Glutamatergic neuron (in vitro differentiated cells): ENCODE data around the gene HAPLN2. TPM values are rescaled to one million over a fixed set of nuclear protein-coding genes. Genes with fewer than 3 reads are reported as not detected.
"Not testable (repeated sequence)": the region's sequence is repeated elsewhere in the genome, so short reads cannot be mapped to it uniquely, and the experiment has no call there.

Source experiments
- DNase-seq: peaks from one replicate; pipeline ENCODE4 v3.0.0; 2022
- H3K27ac Mint-ChIP-seq: one replicate; pipeline ENCODE4 v1.8.0; 2020; ENCODE audit warnings: mild to moderate bottlenecking, mixed read lengths, inconsistent platforms; ENCODE audit not compliant: unreplicated experiment
- H3K27me3 Mint-ChIP-seq: one replicate; pipeline ENCODE4 v1.8.0; 2020; ENCODE audit warnings: mild to moderate bottlenecking, moderate library complexity, mixed read lengths, inconsistent platforms; ENCODE audit not compliant: unreplicated experiment
- H3K36me3 Mint-ChIP-seq: one replicate; pipeline ENCODE4 v1.8.0; 2020; ENCODE audit warnings: mild to moderate bottlenecking, mixed read lengths, inconsistent platforms; ENCODE audit not compliant: unreplicated experiment
- H3K4me1 Mint-ChIP-seq: one replicate; pipeline ENCODE4 v1.8.0; 2020; ENCODE audit warnings: mild to moderate bottlenecking, low read depth, mixed read lengths, inconsistent platforms; ENCODE audit not compliant: unreplicated experiment
- H3K4me3 Mint-ChIP-seq: one replicate; pipeline ENCODE4 v1.8.0; 2020; ENCODE audit warnings: mild to moderate bottlenecking, mixed read lengths, inconsistent platforms; ENCODE audit not compliant: unreplicated experiment
- H3K9me3 Mint-ChIP-seq: one replicate; pipeline ENCODE4 v1.8.0; 2020; ENCODE audit warnings: mild to moderate bottlenecking, moderate library complexity, mixed read lengths, inconsistent platforms; ENCODE audit not compliant: unreplicated experiment
- CTCF ChIP-seq: fragments of 200-600 bp; sonication (generic); IDR thresholded peaks from one replicate; pipeline ENCODE4 v1.5.0; 2021; ENCODE audit not compliant: partially characterized antibody, unreplicated experiment
- total RNA-seq: library from RNA; stranded (reverse); fragmentation: NEBNext Ultra II Directional; extraction: Animal tissue kit (Norgen Biotek cat#: 25700); gene quantifications from one replicate; pipeline ENCODE4 v1.2.1, GENCODE V29; 2021; ENCODE audit not compliant: unreplicated experiment

The HAPLN2 gene
- total RNA-seq, 1 donor from 2014 or later = 0.71 TPM

GRCh38 chr1:156624814-156625435 is 5.7 kb downstream of the HAPLN2 start:
- Mint-ChIP-seq H3K4me1 (peaks cover 3% of the 10 kb centered on the region), H3K27me3 (peaks cover 25% of the 10 kb centered on the region), H3K27ac (no peak overlapping the region), H3K9me3 (peaks cover 7% of the 10 kb centered on the region), H3K4me3 (peak overlapping the region; percentile 25), H3K36me3 (no peaks in the 10 kb centered on the region)
- no peak for DNase-seq
- no peak for TF ChIP-seq CTCF

GRCh38 chr1:156625436-156626078 is 6.3 kb downstream of the HAPLN2 start:
- Mint-ChIP-seq H3K4me3 (peak overlapping the region; percentile 84), H3K9me3 (peaks cover 7% of the 10 kb centered on the region), H3K4me1 (peaks cover 3% of the 10 kb centered on the region), H3K27me3 (peaks cover 22% of the 10 kb centered on the region), H3K36me3 (no peaks in the 10 kb centered on the region), H3K27ac (no peak overlapping the region)
- peak; percentile 77 for DNase-seq
- peak; percentile 91 for TF ChIP-seq CTCF

GRCh38 chr1:156626079-156626438 is 6.8 kb downstream of the HAPLN2 start:
- Mint-ChIP-seq H3K4me3 (peak overlapping the region; percentile 7), H3K36me3 (no peaks in the 10 kb centered on the region), H3K27me3 (peaks cover 21% of the 10 kb centered on the region), H3K4me1 (peaks cover 3% of the 10 kb centered on the region), H3K27ac (no peak overlapping the region), H3K9me3 (peaks cover 7% of the 10 kb centered on the region)
- peak; percentile 42 for TF ChIP-seq CTCF
- no peak for DNase-seq

- peak; percentile 85 for TF ChIP-seq CTCF
- Mint-ChIP-seq H3K4me3 (no peak overlapping the region), H3K27ac (no peak overlapping the region), H3K27me3 (peaks cover 22% of the 10 kb centered on the region), H3K4me1 (peaks cover 9% of the 10 kb centered on the region), H3K36me3 (no peaks in the 10 kb centered on the region), H3K9me3 (peaks cover 4% of the 10 kb centered on the region)
- DNase-seq = peak; percentile 69
Observed at GRCh38 chr1:156627313-156627880, 8.2 kb downstream of the HAPLN2 start.

GRCh38 chr1:156629823-156630449 is 10.7 kb downstream of the HAPLN2 start:
- Mint-ChIP-seq H3K9me3 (peaks cover 1% of the 10 kb centered on the region), H3K27me3 (peaks cover 14% of the 10 kb centered on the region), H3K36me3 (no peaks in the 10 kb centered on the region), H3K27ac (no peak overlapping the region), H3K4me3 (no peak overlapping the region), H3K4me1 (peaks cover 18% of the 10 kb centered on the region)
- TF ChIP-seq CTCF = no peak
- DNase-seq = no peak

GRCh38 chr1:156631152-156631551 is 11.9 kb downstream of the HAPLN2 start:
- DNase-seq, H3K27me3 Mint-ChIP-seq, H3K4me3 Mint-ChIP-seq, H3K9me3 Mint-ChIP-seq, H3K27ac Mint-ChIP-seq, H3K36me3 Mint-ChIP-seq: not testable (repeated sequence)
- H3K4me1 Mint-ChIP-seq = peaks cover 20% of the 10 kb centered on the region
